Left ventricle myocardium inferior (tissue), 1 donor: ENCODE data around the gene GCK. TPM values are rescaled to one million over a fixed set of nuclear protein-coding genes. Genes with fewer than 3 reads are reported as not detected.
A peak's percentile ranks its signal among the peaks of the same experiment; 100 is the strongest.

Source experiments
- DNase-seq: peaks from one replicate; pipeline ENCODE4 v3.0.0-alpha.2; 2020
- H3K27ac ChIP-seq: fragments of 200-600 bp; replicated peaks from 2 replicates; pipeline ENCODE4 v1.8.0; 2021
- H3K27me3 ChIP-seq: fragments of 200-600 bp; 2 replicates; pipeline ENCODE4 v1.8.0; 2021; ENCODE audit warnings: low read depth
- H3K36me3 ChIP-seq: fragments of 200-600 bp; 2 replicates; pipeline ENCODE4 v1.8.0; 2021
- H3K4me1 ChIP-seq: fragments of 200-600 bp; 2 replicates; pipeline ENCODE4 v1.8.0; 2021
- H3K4me3 ChIP-seq: fragments of 200-600 bp; 2 replicates; pipeline ENCODE4 v1.8.0; 2021; ENCODE audit warnings: mild to moderate bottlenecking, moderate library complexity
- H3K9me3 ChIP-seq: fragments of 200-600 bp; replicated peaks from 2 replicates; pipeline ENCODE4 v1.8.0; 2021
- intact Hi-C: fragments of 100-400 bp; cut with micrococcal nuclease; formaldehyde crosslinking; loops from one replicate; pipeline ENCODE4 v1.11.0; 2022
- total RNA-seq: library from RNA; stranded (reverse); fragmentation: NEBNext Ultra II Directional; extraction: Animal tissue kit (Norgen Biotek cat#: 25700); gene quantifications from one replicate; pipeline ENCODE4 v1.2.1, GENCODE V29; 2021
- TF ChIP-seq, protein P1 (sequence below): fragments of 200-600 bp; IDR thresholded peaks from 2 replicates; pipeline ENCODE4 v1.8.0; 2021; ENCODE audit warnings: antibody characterized with exemption, mild to moderate bottlenecking, borderline replicate concordance
- donor health status: DM: no; HTN: yes; CAD: no; lungs with severe emphysema.

GCK gene
- total RNA-seq, 1 donor from 2014 or later, result 0.49 TPM

GRCh38 chr7:44221231-44221791 lies 32.1 kb upstream of the GCK start:
- intact Hi-C loops, result no loop called here
- Histone ChIP-seq H3K4me1 (no peaks in the 10 kb centered on the region), H3K36me3 (peaks cover 5% of the 10 kb centered on the region), H3K27ac (no peak overlapping the region), H3K9me3 (no peaks in the 10 kb centered on the region), H3K27me3 (peaks cover 23% of the 10 kb centered on the region), H3K4me3 (no peak overlapping the region)
- TF ChIP-seq, protein P1, sequence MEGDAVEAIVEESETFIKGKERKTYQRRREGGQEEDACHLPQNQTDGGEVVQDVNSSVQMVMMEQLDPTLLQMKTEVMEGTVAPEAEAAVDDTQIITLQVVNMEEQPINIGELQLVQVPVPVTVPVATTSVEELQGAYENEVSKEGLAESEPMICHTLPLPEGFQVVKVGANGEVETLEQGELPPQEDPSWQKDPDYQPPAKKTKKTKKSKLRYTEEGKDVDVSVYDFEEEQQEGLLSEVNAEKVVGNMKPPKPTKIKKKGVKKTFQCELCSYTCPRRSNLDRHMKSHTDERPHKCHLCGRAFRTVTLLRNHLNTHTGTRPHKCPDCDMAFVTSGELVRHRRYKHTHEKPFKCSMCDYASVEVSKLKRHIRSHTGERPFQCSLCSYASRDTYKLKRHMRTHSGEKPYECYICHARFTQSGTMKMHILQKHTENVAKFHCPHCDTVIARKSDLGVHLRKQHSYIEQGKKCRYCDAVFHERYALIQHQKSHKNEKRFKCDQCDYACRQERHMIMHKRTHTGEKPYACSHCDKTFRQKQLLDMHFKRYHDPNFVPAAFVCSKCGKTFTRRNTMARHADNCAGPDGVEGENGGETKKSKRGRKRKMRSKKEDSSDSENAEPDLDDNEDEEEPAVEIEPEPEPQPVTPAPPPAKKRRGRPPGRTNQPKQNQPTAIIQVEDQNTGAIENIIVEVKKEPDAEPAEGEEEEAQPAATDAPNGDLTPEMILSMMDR, result no peak
- DNase-seq, result peak; percentile 13

DNA sequence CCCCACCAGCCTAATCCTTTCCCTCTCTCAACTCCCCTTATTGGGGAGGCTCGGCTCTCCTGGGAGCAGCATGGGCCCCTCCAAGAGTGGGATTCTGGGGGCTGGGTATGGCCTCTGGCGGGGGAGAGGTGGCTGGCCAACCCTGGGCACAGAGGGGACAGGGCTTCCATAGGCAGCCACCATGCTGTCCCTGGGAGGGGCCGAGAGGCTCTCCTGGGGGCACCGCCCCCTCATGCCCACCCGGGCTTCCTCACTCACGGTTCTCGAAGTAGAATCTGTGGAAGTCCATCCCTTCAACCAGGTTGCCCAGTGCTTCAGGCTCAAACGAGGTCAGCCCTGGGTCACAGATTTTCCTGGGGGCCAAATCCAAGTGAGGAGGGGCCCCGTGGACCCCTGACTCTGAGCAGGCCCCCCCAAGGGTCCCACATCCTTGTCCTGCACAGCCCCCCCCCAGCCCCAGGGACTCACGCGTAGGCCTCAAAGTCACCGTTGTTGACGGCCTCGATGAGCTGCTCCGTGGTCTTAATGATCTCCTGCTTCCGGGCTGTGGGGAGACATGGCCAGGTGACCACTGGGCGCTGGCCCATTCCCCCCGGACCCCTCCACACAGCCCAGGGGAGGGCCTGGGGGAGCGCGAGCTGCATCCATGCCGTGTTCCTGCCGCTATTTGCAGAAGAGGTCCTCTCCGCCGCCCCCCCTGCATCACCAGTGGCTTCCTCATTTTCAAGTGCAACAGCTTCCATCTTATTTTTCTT lies 31.3 kb upstream of the GCK start:
- Histone ChIP-seq H3K4me3 (no peak overlapping the region), H3K9me3 (no peaks in the 10 kb centered on the region), H3K27ac (no peak overlapping the region), H3K27me3 (peaks cover 15% of the 10 kb centered on the region), H3K36me3 (peaks cover 5% of the 10 kb centered on the region), H3K4me1 (no peaks in the 10 kb centered on the region)
- intact Hi-C loops, result no loop called here
- no peak for DNase-seq
- TF ChIP-seq, protein P1, result no peak

DNA sequence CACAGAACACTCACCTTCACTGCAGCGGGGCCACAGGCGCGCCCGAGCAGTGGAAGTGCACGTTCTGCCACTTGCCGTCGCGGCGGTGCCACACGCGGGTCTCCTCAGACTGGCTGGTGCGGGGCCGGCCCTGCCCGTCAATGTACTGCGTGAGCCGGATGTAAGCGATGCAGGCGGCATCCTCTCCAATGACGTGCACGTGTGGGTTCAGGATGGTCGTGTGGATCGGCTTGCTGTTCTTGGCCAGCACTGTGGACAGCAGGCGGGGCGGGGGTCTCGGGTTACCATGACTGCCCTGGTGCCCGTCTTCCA lies 30.8 kb upstream of the GCK start:
- H3K27ac ChIP-seq, result no peak overlapping the region
- H3K36me3 ChIP-seq, result peaks cover 5% of the 10 kb centered on the region
- H3K4me3 ChIP-seq, result no peak overlapping the region
- H3K4me1 ChIP-seq, result no peaks in the 10 kb centered on the region
- H3K9me3 ChIP-seq, result no peaks in the 10 kb centered on the region
- intact Hi-C loops, result no loop called here
- peak; percentile 9 for DNase-seq
- peaks cover 10% of the 10 kb centered on the region for H3K27me3 ChIP-seq
- TF ChIP-seq, protein P1, result no peak

DNA sequence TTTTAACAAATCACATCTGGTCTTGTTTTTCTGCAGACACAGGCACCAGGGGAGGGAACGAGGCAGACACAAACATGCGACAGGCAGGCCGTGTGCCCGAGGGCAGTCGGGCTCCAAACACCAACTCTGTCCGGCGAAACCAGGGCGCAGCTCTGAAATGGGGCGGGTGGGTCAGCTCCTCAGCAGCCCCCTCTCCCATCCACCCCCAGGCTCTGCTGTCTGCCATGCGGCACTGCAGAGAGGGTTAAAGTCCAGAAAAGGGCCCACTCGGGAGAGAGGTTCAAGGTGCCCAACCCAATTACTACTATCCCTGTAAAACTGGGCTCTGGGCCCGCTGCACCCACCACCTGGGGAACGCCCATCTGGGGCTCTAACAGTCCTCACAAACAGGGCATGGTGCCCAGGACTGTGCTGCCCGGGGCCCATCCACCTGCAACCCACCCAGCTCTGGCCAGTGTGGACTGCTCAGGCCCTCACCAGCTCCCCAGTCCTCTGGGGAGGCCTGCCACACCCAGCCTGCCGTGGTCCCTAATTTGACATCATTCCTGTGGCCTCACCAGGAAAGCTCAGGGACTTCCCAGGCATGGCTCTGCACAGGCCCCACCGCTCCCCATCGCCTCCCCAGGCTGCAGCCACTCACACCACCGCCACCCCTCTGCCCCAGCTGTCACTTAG lies 30.3 kb upstream of the GCK start:
- TF ChIP-seq, protein P1, result no peak
- Histone ChIP-seq H3K27me3 (peaks cover 5% of the 10 kb centered on the region), H3K27ac (no peak overlapping the region), H3K4me3 (no peak overlapping the region), H3K36me3 (peaks cover 5% of the 10 kb centered on the region), H3K4me1 (no peaks in the 10 kb centered on the region), H3K9me3 (no peaks in the 10 kb centered on the region)
- intact Hi-C loops, result no loop called here
- DNase-seq, result peak; percentile 11

DNA sequence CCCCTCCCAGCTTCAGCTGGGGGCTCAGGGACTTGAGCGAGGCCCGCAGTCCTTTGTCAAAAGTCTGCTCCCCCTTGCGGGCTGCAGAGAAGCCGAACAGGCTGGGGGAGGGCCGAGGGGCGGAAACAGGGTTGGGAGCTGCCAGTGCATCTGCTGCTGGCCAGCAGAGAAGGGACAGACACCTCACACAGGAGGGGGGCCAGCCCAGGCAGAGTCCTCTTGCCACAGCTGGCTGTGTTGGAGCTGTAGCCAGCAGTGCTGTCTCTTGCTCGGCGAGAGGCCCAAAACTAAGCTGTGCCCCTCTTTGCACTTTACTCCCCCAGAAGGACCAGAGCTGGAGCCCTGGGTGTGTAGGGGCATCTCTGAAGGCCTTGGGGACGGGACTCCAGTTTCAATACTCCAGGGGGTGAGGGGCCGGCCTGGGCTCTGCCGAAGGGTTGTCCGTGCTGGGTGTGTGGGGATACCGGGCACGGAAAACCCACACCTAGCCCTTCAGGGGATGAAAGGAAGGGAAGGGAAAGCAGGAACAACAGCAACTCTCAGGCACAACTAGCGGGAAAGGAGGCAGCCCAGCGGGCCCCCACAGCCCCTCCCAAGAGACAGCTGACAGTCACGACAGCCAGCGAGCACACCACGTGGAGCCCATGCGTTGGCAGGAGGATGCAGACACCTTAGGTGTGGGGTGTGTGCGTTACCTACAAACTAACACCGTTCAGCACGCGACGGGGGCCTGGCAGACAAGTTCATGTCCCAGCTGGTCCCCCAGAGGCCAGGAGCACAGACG lies 29.4 kb upstream of the GCK start:
- H3K9me3 ChIP-seq, result no peaks in the 10 kb centered on the region
- peak; percentile 7 for DNase-seq
- intact Hi-C loops, result no loop called here
- H3K4me3 ChIP-seq, result no peak overlapping the region
- TF ChIP-seq, protein P1, result no peak
- H3K36me3 ChIP-seq, result peaks cover 5% of the 10 kb centered on the region
- H3K27ac ChIP-seq, result no peak overlapping the region
- H3K27me3 ChIP-seq, result peaks cover 5% of the 10 kb centered on the region
- no peaks in the 10 kb centered on the region for H3K4me1 ChIP-seq
